A673 (cell line): ENCODE measurements around the gene TRIM40.

Source experiments
- EZH2 ChIP-seq: fragments of 200-600 bp; sonication (generic); IDR thresholded peaks from 2 replicates; pipeline ENCODE4 v1.6.1; 2017; ENCODE audit warnings: borderline replicate concordance, low read depth, mild to moderate bottlenecking, mixed read lengths, antibody characterized with exemption, low read length; ENCODE audit not compliant: poor library complexity, severe bottlenecking
- TF ChIP-seq, protein P1 (sequence below): fragments of 300-800, 200-600 bp; sonication (generic); conservative IDR thresholded peaks from 2 replicates; pipeline ENCODE4 v1.5.1; 2017; ENCODE audit warnings: low read depth, mild to moderate bottlenecking, antibody characterized with exemption, low read length, moderate library complexity, mixed read lengths

DNA sequence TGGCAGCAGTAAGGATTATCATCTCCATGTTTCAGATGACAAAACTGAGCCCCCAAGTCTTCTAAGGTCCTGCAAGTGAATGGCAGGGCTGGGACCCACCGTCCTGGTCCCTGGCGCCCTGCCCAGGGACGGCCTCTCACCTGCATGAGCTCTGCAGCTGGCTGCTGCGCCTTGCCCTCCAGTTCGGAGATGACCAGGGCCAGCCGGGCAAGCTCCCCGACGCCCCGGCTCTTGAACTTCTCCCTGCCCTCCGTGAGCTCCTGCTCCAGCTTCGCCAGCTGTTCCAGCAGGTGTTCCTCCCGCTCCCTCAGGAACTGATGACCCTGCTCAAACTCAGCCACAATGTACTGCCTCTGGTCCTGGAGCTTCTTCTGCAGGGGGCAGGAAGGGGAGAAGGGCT lies 60.4 kb downstream of the TRIM40 start:
- TF ChIP-seq, protein P1, sequence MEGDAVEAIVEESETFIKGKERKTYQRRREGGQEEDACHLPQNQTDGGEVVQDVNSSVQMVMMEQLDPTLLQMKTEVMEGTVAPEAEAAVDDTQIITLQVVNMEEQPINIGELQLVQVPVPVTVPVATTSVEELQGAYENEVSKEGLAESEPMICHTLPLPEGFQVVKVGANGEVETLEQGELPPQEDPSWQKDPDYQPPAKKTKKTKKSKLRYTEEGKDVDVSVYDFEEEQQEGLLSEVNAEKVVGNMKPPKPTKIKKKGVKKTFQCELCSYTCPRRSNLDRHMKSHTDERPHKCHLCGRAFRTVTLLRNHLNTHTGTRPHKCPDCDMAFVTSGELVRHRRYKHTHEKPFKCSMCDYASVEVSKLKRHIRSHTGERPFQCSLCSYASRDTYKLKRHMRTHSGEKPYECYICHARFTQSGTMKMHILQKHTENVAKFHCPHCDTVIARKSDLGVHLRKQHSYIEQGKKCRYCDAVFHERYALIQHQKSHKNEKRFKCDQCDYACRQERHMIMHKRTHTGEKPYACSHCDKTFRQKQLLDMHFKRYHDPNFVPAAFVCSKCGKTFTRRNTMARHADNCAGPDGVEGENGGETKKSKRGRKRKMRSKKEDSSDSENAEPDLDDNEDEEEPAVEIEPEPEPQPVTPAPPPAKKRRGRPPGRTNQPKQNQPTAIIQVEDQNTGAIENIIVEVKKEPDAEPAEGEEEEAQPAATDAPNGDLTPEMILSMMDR = no peak
- no peak for TF ChIP-seq EZH2
